Spinal cord (tissue), 10 donors: ENCODE measurements around the gene ALOX5AP. TPM values are rescaled to one million over a fixed set of nuclear protein-coding genes. Genes with fewer than 3 reads are reported as not detected.

Experiments
- DNase-seq, 6 donors: peaks; one replicate each; pipeline versions ENCODE4 v3.0.0 to v3.0.0-alpha.2; 2013 to 2015; ENCODE audit warnings: low spot score in 6 of 6, low read depth in 4 of 6
- H3K27ac ChIP-seq: one replicate; pipeline ENCODE4 v1.5.1; 2013; ENCODE audit warnings: low read depth, low read length, control low read depth
- H3K27me3 ChIP-seq: one replicate; pipeline ENCODE4 v1.6.1; 2013; ENCODE audit warnings: low read length; ENCODE audit not compliant: control insufficient read depth, insufficient read depth
- H3K36me3 ChIP-seq: one replicate; pipeline ENCODE4 v1.6.1; 2013; ENCODE audit warnings: low read length; ENCODE audit not compliant: control insufficient read depth, insufficient read depth
- H3K4me1 ChIP-seq: one replicate; pipeline ENCODE4 v1.6.1; 2013; ENCODE audit warnings: low read length; ENCODE audit not compliant: control insufficient read depth, insufficient read depth
- H3K4me3 ChIP-seq: one replicate; pipeline ENCODE4 v1.5.1; 2013; ENCODE audit warnings: low read depth, low read length, control low read depth
- H3K9me3 ChIP-seq: one replicate; pipeline ENCODE4 v1.6.1; 2013; ENCODE audit warnings: low read length; ENCODE audit not compliant: control insufficient read depth, insufficient read depth
- WGBS: methylation state at CpG from one replicate; pipeline ENCODE4 v1.1.5; 2013; ENCODE audit warnings: missing lambda C conversion rate; ENCODE audit not compliant: insufficient coverage; 5-methylcytosine and 5-hydroxymethylcytosine counted together
- polyA plus RNA-seq, 2 donors: library from polyadenylated mRNA; unstranded; fragments of 120-200 nt; gene quantifications; one replicate each; pipeline ENCODE4 v1.2.1, GENCODE V29; 2013; ENCODE audit not compliant: insufficient read length in 2 of 2
- total RNA-seq, 2 donors: library from RNA; depleted of rRNA in 1 of 2; stranded (reverse); fragments of 120-200 nt in 1 of 2; fragments of >200 nt in 1 of 2; gene quantifications; one replicate each; pipeline versions ENCODE4 v1.2.3 to v1.2.4, GENCODE V29; 2013 to 2014
- donor health status: healthy.

Gene ALOX5AP
- total and polyA plus RNA-seq, 4 donors, result 9.6 to 23.1 (median 11.0) TPM

- H3K36me3 ChIP-seq, result no peaks in the 10 kb centered on the region
- peaks cover 47% of the 10 kb centered on the region for H3K4me1 ChIP-seq
- no peaks in the 10 kb centered on the region for H3K9me3 ChIP-seq
- DNase-seq, result no peak
- H3K27ac ChIP-seq, result no peak overlapping the region
- no peak overlapping the region for H3K4me3 ChIP-seq
- no peaks in the 10 kb centered on the region for H3K27me3 ChIP-seq
- WGBS, result no CpG with 5 or more reads among the region's 5 CpGs
These were observed 67.2 kb downstream of the ALOX5AP start for GRCh38 chr13:30802501-30802900.

DNA sequence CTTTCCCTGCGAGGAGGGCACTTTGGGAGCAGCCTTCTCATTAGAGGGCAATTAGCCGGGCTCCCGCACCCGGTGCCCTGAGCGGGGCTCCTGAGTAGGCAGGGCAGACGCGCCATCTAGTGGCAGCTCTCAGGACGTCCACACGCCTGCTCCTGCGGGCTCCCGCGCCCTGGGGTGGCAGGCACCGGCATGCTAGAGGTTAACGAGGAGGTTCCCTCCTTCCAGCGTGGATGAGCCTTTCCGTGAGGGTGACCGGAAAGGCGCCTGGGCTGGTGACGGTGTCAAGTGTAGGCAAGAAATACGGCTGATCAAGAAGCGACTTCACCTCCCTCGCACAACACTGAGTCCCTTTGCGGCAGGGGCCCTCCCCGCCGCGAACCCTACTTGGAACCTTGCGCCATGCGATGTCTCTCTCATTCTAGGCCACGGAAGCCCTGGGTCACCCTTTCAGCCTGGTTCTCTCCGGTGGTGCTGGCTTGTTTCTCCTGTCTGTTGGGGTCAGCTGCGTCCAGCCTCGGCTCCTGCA, 67.7 kb downstream of the ALOX5AP start:
- no peaks in the 10 kb centered on the region for H3K9me3 ChIP-seq
- H3K4me1 ChIP-seq, result peaks cover 49% of the 10 kb centered on the region
- no peaks in the 10 kb centered on the region for H3K36me3 ChIP-seq
- DNase-seq, result peak in 5 of 6 donors; percentile 47 to 92 (median 75)
- 23% methylated on average over 30 of the region's 32 CpGs for WGBS
- no peaks in the 10 kb centered on the region for H3K27me3 ChIP-seq
- peak overlapping the region; percentile 43 for H3K4me3 ChIP-seq
- H3K27ac ChIP-seq, result no peak overlapping the region

DNA sequence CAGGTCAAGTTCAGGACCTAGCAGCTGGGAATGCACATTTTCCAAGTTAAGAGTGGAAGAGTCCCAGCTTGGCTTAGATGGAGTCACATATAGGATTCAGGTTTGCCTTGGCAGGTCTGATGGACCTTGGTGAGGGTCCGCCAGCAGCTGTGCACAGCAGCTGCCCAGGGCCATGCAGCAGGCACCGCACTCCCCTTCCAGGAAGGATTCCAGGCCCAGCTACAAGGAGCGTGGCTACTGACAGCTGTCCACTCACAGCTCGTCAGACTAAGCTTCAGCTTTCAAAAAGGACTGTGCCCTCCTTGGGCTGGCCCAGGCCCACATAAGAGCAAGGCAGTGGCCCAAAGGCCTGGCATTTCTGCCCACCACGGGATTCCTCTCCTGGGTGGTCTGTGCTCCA, 68.4 kb downstream of the ALOX5AP start:
- Histone ChIP-seq H3K4me1 (peaks cover 44% of the 10 kb centered on the region), H3K4me3 (no peak overlapping the region), H3K36me3 (no peaks in the 10 kb centered on the region), H3K27ac (no peak overlapping the region), H3K9me3 (no peaks in the 10 kb centered on the region), H3K27me3 (no peaks in the 10 kb centered on the region)
- DNase-seq, result no peak
- 76% methylated on average over 5 of the region's 5 CpGs for WGBS

- peak overlapping the region; percentile 50 for H3K27ac ChIP-seq
- WGBS, result 72% methylated on average over 5 of the region's 5 CpGs
- H3K4me3 ChIP-seq, result no peak overlapping the region
- no peaks in the 10 kb centered on the region for H3K36me3 ChIP-seq
- H3K9me3 ChIP-seq, result no peaks in the 10 kb centered on the region
- DNase-seq, result no peak
- peaks cover 39% of the 10 kb centered on the region for H3K4me1 ChIP-seq
- H3K27me3 ChIP-seq, result no peaks in the 10 kb centered on the region
These were observed 69.1 kb downstream of the ALOX5AP start for GRCh38 chr13:30804474-30804873.

DNA sequence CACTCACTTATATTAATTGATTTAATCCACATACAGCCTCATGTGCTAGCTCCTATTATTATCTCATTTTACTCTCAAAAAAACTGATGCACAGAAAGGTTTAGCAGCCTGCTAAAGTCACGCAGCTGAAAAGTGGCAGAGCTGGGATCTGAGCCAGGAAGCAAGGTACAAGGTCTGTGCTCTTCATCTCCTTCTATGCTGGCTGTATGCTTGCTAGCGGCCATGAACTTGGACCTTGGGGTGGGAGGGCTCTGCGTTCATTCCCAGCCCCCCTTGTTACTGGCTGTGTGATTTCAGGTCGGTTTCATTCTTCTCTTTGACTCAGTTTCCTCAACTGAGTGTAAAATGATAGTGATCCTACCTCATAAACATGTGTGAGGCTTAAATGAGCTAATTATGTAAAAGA, 69.8 kb downstream of the ALOX5AP start:
- no peak for DNase-seq
- Histone ChIP-seq H3K36me3 (no peaks in the 10 kb centered on the region), H3K27ac (peak overlapping the region; percentile 50), H3K4me3 (no peak overlapping the region), H3K27me3 (no peaks in the 10 kb centered on the region), H3K4me1 (peaks cover 40% of the 10 kb centered on the region), H3K9me3 (no peaks in the 10 kb centered on the region)
- WGBS, result 75% methylated on average over 1 of the region's 4 CpGs

DNA sequence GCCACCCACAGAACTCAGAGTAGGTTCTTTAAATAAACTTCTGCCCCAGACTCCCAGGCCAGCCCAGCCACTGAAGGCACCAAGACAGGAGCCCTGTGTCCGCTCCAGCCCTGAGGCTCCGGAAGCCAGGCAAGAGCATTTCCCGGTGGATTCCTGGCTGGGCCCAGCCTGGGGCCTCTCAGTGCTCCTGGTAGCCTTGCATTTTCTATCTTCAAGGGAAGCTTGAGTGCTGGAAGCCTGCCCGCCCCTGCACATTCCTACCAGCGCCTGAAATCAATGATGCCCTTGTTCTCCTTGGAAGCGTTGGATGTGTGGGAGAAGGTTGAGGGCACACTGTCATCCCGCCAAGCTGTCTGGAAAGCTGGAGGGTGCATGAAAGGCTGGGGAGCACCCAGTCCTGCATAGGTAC, 70.3 kb downstream of the ALOX5AP start:
- Histone ChIP-seq H3K27ac (peak overlapping the region; percentile 50), H3K36me3 (no peaks in the 10 kb centered on the region), H3K27me3 (no peaks in the 10 kb centered on the region), H3K4me3 (no peak overlapping the region), H3K9me3 (no peaks in the 10 kb centered on the region), H3K4me1 (peaks cover 45% of the 10 kb centered on the region)
- 66% methylated on average over 5 of the region's 7 CpGs for WGBS
- peak in 4 of 6 donors; percentile 45 to 88 (median 66) for DNase-seq

- peaks cover 48% of the 10 kb centered on the region for H3K4me1 ChIP-seq
- no peaks in the 10 kb centered on the region for H3K9me3 ChIP-seq
- no peak overlapping the region for H3K27ac ChIP-seq
- no peaks in the 10 kb centered on the region for H3K27me3 ChIP-seq
- WGBS, result no CpG with 5 or more reads among the region's 3 CpGs
- no peak overlapping the region for H3K4me3 ChIP-seq
- no peaks in the 10 kb centered on the region for H3K36me3 ChIP-seq
- no peak for DNase-seq
These were observed 71.4 kb downstream of the ALOX5AP start for GRCh38 chr13:30806784-30807183.

DNA sequence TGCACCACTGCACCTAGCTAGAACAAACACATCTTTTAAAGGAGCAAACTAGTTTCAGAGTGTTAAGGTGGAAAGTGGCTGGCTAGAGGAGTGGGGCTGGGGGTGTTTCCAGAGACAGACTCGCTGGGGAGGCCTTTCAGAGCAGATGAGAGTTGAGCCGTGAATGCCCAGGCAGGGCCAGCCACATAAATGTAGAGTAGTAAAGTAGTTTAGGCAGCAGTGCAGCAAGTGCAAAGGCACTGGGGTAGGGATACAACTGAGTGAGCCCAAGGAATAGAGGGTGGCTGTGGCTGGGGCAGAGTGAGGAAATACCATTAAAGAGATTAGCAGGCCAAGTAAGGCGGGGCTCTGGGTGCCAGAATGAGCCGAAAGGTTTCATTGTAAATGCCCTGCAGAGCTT, 72.0 kb downstream of the ALOX5AP start:
- WGBS, result 94% methylated on average over 4 of the region's 4 CpGs
- Histone ChIP-seq H3K9me3 (no peaks in the 10 kb centered on the region), H3K36me3 (no peaks in the 10 kb centered on the region), H3K27me3 (no peaks in the 10 kb centered on the region), H3K4me3 (no peak overlapping the region), H3K27ac (no peak overlapping the region), H3K4me1 (peaks cover 48% of the 10 kb centered on the region)
- DNase-seq, result no peak

GRCh38 chr13:30808600-30808999, 73.3 kb downstream of the ALOX5AP start:
- no peaks in the 10 kb centered on the region for H3K27me3 ChIP-seq
- H3K4me3 ChIP-seq, result no peak overlapping the region
- no peak for DNase-seq
- no peak overlapping the region for H3K27ac ChIP-seq
- no peaks in the 10 kb centered on the region for H3K9me3 ChIP-seq
- peaks cover 36% of the 10 kb centered on the region for H3K4me1 ChIP-seq
- WGBS, result no CpG with 5 or more reads among the region's 2 CpGs
- H3K36me3 ChIP-seq, result no peaks in the 10 kb centered on the region

DNA sequence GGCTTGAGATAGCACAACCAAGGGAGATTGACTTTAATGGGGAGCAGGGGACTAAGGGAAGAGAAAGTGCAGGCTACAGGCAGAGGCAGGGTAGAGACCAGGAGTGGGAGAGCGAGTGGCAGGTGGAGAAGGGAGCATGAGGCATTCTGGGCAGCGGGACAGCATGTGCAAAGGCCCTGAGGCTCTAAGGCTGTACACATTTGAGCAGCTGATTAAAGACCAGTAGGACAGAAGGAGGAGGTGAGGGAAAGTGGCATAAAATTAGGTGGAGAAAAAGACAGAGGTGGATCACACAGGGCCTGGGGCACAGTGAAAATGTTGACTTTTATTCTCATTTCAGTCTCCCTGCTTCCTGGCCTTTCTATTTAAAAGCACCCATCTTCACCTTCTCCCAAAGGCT, 74.4 kb downstream of the ALOX5AP start:
- H3K27ac ChIP-seq, result no peak overlapping the region
- H3K4me3 ChIP-seq, result no peak overlapping the region
- WGBS, result 87% methylated on average over 2 of the region's 2 CpGs

More for the DNA sequence above, 74.4 kb downstream of the ALOX5AP start:
- no peaks in the 10 kb centered on the region for H3K27me3 ChIP-seq
- DNase-seq, result no peak
- no peaks in the 10 kb centered on the region for H3K36me3 ChIP-seq
- H3K4me1 ChIP-seq, result peaks cover 24% of the 10 kb centered on the region
- H3K9me3 ChIP-seq, result no peaks in the 10 kb centered on the region
